GM12891 (cell line): ENCODE results near the gene NHS.

Experiments used
- POLR2A ChIP-seq: IDR thresholded peaks from 2 replicates; pipeline ENCODE4 v1.6.1; 2011; ENCODE audit warnings: low read depth, low read length, control low read depth
- POLR2AphosphoS5 ChIP-seq: IDR thresholded peaks from 2 replicates; pipeline ENCODE4 v1.6.1; 2011; ENCODE audit warnings: low read depth, low read length, control low read depth
- POU2F2 ChIP-seq: IDR thresholded peaks from 2 replicates; pipeline ENCODE4 v1.6.1; 2011; ENCODE audit warnings: low read depth, mild to moderate bottlenecking, control low read depth, low read length, moderate library complexity
- TAF1 ChIP-seq: IDR thresholded peaks from 2 replicates; pipeline ENCODE4 v1.6.1; 2011; ENCODE audit warnings: low read depth, low read length, control low read depth

DNA sequence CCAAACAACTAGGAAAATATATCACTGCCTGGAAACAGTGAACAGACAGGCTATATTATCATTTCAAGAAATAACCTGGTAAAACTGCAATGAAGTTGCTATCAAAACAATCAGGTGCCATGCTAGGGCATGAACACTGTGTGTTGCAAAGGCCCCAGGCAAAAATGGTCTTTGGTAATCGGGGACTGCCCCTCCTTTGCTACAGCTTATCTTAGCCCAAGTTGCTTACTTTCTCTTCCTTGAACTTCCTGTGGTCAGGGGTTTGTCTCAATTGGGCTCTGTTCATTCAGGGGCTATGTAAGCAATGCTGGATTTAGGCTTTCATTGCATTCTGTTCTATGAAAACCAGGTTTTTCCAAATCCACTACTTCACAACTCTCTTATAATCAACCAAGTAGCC is 392.7 kb downstream of the NHS start:
- TF ChIP-seq POLR2AphosphoS5 (no peak), POLR2A (no peak), TAF1 (no peak), POU2F2 (no peak)
